Fibroblast of peridontal ligament (primary cell): ENCODE results near the gene KANSL1L.

Experiments
- DNase-seq: peaks from one replicate; pipeline ENCODE4 v3.0.0-alpha.2; 2010; ENCODE audit errors: extremely low read depth

Gene KANSL1L

DNA sequence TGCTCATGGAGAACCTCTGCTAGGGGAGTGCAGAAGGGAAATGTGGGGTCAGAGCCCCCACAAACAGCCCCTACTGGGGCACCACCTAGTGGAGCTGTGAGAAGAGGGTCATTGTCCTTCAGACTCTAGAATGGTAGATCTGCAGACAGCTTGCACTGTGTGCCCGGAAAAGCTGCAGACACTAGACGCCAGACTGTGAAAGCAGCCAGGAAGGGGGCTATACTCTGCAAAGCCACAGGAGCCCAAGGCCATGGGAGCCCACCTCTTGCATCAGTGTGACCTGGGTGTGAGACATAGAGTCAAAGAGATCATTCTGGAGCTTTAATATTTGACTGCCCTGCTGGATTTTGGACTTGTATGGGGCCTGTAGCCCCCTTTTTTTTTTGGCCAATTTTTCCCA lies 107.9 kb downstream of the KANSL1L start:
- no peak for DNase-seq

DNA sequence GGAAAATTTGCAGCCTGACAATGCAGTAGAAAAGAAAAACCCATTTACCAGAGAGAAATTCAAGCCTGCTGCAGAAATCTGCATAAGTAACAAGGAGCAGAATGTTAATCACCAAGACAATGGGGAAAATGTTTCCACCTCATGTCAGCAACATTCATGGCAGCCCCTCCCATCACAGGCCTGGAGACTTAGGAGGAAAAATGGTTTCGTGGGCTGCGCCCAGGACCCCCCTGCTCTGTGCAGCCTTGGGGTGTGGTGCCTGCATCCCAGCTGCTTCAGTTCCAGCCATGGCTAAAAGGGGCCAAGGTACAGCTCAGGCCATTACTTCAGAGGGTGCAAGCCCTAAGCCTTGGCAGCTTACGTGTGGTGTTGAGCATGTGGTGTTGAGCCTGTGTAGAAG lies 115.4 kb downstream of the KANSL1L start:
- DNase-seq = no peak

DNA sequence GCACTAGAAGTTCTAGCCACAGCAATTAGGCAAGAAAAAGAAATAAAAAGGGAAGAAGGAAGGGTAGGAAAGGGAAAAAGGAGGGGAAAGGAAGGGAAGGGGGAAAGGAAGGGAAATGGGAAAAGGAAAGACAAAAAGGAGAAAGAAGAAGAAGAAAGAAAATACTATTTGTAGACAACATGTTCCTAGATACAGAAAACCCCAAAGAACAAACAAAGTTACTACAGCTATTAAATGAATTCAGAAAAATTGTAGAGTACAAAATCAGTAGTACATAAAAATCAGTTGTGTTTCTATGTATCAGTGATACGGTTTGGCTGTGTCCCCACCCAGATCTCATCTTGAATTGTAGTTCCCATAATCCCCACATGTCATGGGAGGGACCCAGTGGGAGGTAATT lies 116.5 kb downstream of the KANSL1L start:
- DNase-seq = no peak

DNA sequence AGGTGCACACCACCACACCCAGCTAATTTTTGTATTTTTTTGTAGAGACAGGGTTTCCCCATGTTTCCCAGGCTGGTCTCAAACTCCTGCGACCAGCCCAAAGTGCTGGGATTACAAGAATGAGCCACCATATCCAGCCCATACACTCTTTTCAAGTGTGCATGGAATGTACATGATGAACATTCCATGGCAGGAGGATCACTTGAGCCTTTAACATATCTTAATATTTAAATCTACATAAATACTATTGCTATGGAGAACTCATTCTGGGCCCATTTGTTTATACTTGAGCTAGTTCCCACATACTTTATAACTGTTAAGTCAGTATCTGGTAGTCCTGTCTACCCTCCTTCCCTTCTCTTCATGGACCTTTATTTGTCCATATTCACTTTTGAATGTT lies 120.3 kb downstream of the KANSL1L start:
- no peak for DNase-seq

DNA sequence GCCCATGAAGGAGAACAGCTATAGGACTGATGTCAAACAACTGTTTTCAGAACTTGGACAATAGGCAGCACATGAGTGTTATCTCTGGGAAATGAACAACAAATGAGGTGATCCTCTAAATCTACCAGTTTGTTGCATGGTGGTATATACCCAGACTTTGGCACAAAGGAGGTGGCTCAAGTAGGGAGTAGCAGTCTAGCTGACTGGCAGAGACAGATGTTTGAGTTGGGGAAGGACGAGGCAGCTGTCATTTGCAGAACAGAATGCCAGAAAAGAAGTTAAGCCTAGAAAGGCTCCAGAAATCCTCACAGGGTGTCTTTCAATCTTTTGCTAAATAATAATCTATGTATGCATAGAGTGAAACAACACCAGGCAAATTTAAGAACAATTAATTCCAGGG lies 121.4 kb downstream of the KANSL1L start:
- DNase-seq = no peak

DNA sequence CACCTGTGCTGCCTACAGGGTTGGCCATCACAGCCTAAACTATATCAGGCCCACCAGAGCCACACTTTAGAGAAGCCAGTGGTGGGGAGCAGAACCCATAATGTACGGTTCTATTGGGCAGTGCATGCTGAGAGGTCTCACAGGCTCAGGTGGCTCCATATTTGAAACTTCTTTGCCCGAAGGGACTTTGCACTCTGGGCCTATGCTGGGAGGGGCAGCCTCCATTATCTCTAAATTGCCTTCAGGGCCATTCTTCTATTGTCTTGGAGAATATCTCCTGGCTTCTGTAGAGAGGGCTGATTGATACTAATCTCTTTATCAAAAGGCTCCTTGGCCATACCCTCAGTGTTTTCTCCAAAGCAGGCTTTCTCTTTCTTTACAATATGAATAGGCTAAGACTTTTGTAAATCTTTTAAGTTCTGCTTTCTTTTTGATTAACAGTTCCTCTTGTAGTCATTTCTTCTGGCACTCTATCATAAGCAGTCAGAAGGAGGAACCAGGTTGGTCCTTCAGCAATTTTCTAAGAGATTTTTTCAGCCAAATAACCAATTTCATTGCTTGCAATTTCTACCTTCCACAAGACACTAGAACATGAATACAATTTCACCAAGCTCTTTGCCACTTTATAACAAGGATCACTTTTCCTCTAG lies 124.2 kb downstream of the KANSL1L start:
- DNase-seq = no peak

DNA sequence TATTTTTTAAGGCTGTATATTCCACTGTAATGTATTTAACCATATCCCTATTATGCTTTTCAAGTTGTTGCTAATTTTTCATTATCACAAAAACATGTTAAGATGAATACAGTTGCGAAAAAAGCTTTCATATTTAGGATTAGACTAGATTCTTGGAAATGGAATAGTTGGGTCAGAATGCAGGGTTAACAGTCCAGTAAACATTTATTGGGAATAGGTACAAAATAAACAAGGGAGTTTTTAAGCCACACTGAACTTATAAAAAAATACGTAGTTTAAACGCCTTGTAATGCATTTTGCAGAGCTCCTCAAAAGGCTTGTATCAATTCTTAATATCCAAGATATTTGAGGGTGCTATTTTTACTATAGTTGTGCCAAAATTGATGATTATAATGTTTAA lies 133.1 kb downstream of the KANSL1L start:
- no peak for DNase-seq

DNA sequence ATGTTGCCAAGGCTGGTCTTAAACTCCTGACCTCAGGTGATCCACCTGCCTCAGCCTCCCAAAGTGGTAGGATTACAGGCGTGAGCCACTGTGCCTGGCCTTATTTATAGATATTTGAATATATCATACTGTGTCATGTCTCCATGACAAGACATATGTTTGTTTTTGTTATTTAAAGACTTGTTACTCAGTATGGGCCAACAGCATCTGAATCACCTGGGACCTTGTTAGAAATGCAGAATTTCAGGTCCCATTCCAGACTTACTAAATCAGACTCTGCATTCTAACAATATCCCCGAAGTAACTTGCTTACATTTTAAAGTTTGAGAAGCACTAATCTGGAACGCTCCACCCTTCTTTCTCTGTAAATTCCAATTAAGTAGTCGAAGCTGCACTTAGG lies 135.5 kb downstream of the KANSL1L start:
- no peak for DNase-seq

DNA sequence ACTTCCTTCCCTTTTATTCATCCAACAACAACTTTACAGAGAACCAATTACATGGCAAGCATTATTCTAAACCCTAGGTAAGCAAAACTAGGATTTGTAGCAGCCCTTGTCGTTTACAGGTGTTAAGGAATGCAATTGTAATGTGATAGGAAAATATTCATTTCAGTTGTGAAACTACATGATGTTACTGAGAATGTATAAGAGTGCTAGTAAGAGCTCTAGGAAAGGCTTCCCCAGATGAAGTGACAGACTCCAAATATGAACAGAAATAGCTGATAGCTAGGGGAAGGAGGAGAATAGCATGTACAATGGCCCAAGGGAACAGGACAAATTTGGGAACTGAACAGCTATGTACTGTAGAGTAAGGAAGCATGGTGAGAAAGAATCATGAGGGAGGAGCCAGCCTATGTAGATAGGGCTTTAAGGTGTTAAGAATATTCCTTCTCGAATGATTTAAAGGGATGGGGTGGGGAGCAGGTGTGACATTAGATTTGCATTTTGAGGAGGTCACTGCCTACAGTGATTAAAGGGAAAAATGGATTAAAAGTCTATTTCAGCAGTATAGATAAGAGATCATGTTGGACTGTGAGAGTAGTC lies 137.0 kb downstream of the KANSL1L start:
- DNase-seq = no peak

DNA sequence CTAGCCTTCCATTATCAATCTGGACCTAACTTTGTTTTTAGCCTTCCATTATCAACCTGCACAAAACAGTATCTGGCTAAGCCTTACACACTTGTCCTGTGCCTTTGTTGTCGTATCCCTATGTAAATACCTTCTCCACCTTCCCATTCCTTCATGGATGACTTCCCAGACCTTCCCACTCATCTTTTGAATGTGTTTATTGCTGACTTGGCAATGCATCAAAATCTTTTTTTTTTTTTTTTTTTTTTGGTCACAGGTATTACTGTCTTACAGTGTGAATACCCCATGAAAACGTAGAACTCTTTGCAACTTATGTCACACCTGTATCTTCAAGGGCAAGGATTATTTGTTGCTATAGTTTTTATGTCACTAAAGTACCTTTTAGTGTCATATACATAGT lies 143.0 kb downstream of the KANSL1L start:
- DNase-seq = no peak

DNA sequence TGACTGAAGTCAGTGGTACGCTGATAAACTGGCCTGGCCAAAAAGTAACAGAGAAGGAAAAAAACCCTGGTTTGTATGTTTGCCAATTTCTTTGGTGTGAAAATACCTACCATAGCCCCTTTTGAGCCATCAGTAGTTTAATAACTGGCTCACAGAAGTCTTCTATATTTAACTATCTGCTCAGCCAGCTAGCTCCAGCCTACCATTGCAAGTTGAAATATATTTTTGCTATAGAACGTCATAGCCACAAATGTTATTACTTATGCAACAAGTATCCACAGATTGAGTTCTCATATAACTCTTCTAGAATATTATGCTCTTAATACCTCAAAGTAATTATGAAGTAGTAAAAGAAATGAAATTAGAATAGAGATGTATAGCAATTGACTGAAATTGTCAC lies 143.6 kb downstream of the KANSL1L start:
- no peak for DNase-seq

DNA sequence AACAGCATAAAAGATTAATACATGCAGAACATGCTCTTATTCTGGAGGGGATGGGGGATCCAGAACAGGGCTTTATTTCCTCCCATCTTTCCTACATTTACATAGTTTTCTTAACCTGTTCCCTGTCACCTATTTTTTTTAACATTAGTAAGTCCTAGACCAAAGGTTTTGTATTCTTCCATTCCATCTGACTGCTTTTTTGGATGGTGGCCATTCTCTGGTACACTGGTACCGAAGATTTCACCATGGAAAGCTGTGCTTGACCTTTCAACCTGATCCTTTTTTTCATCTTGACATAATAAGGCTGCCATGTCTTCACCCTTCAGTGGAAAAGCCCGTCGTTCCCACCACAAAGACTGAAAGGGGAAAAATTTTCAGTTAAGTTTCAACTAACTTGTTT lies 148.4 kb downstream of the KANSL1L start:
- no peak for DNase-seq

DNA sequence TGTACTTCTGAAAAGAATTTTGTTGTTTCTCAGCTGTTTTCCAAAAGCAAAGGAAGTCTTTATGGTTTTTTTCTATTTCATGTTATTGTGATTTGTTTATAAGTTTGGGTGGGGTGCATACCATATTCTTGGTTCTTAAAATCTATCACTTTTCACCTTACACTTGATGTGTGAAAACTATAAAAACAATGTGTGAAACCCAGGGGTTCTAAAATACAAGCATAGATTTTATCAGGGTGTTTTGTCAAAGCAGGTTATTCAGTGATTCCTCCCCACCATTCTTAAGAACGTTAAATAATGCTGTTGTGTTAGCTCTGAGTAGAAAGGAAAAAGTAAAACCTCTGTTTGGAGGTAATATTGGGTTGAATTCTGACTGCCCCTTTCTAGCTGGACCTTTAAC lies 151.1 kb downstream of the KANSL1L start:
- no peak for DNase-seq

DNA sequence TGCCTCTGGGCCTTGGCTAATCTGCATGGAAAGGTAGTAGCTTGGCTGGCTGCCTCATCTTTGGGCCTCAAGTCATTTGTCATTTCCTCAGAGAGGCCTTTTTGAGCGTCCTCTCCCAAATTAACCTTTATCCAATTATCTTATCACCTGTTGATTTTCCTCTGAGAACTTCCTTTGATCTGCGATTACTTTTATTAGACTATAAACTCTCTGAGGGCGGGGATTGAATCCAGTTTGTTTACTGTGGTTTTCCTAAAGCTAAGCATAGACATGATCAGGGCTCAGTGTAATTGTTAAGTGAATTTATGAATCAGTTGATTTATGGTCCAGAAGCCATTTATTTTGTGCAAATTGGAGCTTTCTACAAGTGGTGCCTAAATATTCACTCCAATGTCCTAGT lies 161.3 kb downstream of the KANSL1L start:
- no peak for DNase-seq

DNA sequence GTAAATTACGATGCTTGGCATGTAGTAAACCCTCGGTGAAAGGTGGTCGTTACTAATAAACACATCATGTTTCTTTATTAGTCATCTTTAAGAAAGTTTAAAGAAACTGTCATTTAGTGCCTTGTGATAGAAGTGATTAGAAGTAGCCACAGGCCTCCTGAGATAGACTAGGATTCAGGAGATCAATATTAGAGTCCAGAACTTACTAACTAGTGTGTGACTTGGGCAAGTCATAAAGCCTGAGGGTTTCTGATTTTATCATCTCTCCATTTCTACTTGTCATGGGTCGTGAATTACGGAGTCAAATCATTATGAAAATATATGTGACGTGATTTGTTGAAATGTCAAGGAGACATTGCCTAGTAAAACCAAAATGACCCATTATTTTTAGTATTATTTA lies 162.1 kb downstream of the KANSL1L start:
- no peak for DNase-seq

DNA sequence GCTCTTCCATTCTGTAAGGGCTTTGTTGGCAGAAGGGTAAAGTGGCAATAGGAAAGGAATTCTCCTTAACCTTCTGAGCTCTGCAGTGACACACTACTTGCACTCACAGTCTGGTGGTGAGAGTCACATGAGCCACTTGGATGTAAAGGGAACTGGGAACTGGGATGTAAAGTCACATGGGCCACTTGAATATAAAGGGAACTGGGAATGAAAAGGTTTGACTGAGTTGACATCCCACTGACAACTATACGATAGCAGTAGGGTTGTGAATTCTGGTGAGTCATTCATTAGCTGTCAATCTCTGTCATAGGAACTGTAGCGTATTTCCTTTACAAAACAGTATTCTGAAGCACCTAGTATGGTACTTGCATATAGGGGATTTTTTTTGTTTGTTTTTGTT lies 163.3 kb downstream of the KANSL1L start:
- no peak for DNase-seq

DNA sequence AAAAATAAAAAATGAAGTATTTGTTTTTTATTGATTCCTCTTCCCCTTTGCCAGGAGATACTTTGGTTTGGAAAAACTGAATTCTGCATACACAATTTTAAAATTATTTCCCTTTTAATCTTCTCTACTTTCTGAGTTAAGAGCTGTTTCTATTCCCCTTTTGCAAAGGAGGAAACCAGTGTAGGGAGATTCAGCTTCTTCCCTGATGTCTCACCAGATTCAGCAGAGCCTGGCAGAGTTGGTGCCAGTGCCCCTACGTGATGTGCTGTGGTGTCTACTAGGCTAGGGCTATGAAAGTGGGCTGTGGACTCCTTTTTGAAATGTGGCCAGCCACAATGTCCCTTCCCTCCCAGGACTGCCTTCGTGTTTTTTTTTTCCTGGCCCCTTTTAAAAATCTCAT lies 166.3 kb downstream of the KANSL1L start:
- no peak for DNase-seq

DNA sequence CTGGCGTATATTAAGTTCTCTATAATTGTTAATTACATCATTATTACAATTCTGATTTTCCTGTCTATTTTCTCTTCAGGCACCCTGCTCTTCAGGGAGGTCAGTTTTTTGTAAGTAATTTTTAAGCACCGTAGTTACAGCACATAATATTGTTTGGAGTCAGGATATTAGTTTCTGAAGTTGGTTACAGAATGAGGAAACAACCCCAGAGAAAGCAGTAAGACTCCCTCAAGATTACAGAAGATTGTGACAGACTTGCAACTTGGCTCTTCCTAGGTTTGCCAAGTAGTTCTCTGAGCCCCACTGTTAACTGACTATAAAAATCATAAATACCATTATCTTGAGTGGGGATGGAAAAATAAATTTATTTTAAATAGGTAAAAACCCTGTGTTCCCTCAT lies 167.8 kb downstream of the KANSL1L start:
- DNase-seq = peak; percentile 64

DNA sequence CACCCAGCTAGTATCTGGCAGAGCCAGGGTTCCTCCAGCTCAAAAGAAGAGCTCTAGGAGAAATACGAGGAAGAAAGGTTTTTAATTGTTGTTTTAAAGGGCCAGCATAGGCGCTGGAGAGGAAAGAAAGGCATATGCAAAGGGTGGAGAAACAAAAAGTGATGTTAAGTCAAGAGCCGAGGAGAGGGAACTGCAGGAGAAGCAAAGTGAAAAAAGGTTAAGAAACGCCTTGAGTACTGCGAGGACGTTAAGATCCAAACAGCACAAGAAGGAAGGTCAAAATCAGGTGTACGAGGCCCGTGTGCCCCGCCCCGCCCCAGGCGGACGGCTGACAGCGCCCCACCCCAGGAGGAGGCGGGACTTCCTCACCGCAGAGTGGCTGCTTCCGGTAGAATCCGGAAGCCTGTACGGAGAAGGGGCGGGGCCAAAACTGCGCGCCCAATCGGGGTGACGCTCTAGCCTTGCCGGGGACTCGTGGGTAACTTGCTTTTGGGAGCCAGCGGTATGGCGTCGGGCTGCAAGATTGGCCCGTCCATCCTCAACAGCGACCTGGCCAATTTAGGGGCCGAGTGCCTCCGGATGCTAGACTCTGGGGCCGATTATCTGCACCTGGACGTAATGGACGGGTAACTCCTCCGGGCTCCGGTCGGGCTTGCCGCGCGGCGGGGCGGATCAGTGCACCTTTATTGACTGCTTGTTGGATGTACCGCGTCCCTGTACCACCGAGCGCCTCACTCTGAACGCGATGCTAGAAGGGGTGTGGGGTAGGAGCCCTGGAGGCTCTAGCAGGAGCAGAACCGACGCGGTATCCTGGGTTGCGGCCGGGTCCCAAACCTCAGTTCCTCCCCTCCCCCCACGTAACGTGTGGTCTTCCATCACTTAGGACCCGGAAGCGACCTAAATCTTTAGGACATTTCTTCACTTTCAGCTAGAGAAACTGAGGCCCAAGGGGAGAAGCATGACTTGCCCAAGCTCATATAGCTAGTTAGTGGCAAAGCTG lies 168.8 kb downstream of the KANSL1L start, which contains the start of gene RPE:
RPE (plus strand) TSS at position 481 of the 1,000 bp plus-strand sequence; CDS start at position 505, 24 bp downstream.
- DNase-seq = peak; percentile 88

DNA sequence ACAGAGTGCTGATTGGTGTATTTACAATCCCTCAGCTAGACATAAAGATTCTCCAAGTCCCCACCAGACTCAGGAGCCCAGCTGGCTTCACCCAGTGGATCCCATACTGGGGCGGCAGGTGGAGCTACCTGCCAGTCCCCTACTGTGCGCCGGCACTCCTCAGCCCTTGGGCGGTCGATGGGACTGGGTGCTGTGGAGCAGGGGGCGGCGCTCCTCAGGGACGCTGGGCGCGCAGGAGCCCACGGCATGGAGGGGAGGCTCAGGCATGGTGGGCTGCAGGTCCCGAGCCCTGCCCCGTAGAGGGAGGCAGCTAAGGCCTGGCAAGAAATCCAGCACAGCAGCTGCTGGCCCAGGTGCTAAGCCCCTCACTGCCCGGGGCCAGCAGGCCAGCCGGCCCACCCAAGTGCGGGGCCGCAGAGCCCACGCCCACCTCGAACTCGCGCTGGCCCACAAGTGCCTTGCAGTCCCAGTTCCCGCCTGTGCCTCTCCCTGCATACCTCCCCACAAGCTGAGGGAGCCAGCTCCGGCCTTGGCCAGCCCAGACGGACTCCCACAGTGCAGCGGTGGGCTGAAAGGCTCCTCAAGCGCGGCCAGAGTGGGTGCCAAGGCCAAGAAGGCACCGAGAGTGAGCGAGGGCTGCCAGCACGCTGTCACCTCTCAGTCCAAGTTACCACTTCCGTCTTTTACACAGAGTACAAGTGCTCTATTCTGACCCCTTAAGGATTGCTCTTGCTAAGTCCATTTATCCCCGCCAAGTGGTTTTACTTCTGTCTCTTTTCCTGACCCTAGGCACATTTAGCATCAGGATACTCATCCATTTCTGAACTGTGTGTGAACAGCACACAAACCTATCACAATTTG lies 170.5 kb downstream of the KANSL1L start:
- no peak for DNase-seq

DNA sequence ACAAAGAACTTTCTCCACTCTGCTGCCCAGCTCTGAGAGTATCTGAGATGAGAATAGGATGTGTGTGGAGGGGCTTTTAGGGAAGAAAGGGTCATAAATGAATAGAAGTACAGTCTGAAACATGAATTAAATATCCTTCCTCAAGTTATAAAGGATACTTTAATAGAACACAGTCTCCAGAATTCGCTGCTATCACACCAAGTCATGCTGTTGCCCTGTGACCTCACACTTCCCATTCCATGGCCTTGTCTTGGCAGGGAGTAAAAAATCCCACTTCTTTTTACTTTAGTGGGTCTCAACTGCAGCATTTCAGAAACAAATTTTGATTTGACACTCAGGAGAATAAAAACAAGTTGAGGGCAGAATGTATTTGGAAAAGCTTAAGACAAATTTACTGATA lies 172.6 kb downstream of the KANSL1L start:
- no peak for DNase-seq

DNA sequence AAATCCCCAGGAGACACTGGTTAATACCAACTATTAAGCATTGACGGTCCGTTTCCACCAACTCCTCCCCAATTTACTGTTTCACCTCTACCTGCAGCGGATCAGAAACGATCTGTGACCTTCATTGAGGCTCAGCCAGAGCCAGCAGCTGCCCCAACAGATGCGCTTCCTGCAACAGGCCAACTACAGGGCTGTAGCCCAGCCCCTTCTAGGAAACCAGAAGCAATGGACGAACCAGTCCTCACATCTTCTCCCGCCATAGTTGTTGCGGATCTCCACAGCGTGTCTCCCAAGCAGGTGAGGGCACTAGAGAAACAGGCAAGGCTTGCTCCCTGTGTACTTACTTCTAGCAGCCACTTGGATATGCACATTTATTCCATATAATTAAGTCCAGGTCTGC lies 177.2 kb downstream of the KANSL1L start:
- DNase-seq = no peak
